Nephron progenitor cell (in vitro differentiated cells): Measurements from ENCODE around the gene ETHE1.

Source experiments
- DNase-seq: peaks from one replicate; pipeline ENCODE4 v3.0.0; 2021
- H3K27ac Mint-ChIP-seq: 2 replicates; pipeline ENCODE4 v1.8.0; 2021; ENCODE audit warnings: mild to moderate bottlenecking, moderate library complexity, mixed read lengths
- H3K27me3 Mint-ChIP-seq: 2 replicates; pipeline ENCODE4 v1.8.0; 2021; ENCODE audit warnings: mild to moderate bottlenecking, low read depth, mixed read lengths; ENCODE audit not compliant: poor library complexity
- H3K36me3 Mint-ChIP-seq: 2 replicates; pipeline ENCODE4 v1.8.0; 2021; ENCODE audit warnings: low read depth, mixed read lengths
- H3K4me1 Mint-ChIP-seq: 2 replicates; pipeline ENCODE4 v1.8.0; 2021; ENCODE audit warnings: mixed read lengths
- H3K4me3 Mint-ChIP-seq: 2 replicates; pipeline ENCODE4 v1.8.0; 2021; ENCODE audit warnings: mild to moderate bottlenecking, moderate library complexity, mixed read lengths
- H3K9me3 Mint-ChIP-seq: 2 replicates; pipeline ENCODE4 v1.8.0; 2021; ENCODE audit warnings: mild to moderate bottlenecking, moderate library complexity, mixed read lengths
- TF ChIP-seq, protein P1 (sequence below): fragments of 200-600 bp; sonication (generic); IDR thresholded peaks from 2 replicates; pipeline ENCODE4 v1.5.0; 2021; ENCODE audit warnings: antibody characterized with exemption

ETHE1 gene

DNA sequence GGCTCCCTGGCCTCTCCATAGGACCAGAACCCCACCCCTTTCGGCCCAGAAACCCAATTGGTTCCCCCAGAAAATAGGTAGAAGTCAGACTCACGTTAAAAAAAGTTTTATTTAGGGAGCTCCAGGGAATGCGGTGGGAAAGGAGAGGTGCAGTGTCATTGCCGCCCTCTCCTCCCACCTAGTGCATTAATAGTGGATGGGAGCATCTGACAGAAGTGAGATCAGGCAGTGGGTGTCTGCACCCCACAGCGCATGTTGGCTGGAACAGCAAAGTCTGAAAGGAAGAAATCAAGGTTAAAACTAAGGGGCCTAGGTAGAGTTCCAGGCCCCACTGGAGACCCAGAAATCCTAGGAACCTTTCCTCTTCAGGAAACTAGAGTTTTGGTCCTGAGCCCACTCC lies 20.4 kb downstream of the ETHE1 start:
- H3K4me3 Mint-ChIP-seq: no peak overlapping the region

DNA sequence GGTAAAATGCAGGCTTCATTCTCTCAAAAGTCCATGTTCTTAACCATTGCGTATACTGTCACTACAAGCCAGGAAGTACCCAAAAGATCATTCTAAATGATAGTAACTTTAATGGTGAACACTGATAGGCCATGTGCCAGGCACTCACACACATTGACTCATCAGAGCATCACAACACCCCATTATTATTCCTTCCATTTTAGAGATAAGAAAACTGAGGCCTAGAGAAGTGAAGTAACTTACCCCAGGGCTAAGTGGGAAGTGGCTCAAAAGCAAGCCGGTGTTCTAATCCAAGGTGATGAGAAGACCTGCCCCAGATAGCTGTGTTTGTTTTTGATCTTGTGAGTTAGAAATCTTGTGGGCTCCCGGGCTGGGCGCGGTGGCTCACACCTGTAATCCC lies 21.1 kb downstream of the ETHE1 start:
- TF ChIP-seq, protein P1, sequence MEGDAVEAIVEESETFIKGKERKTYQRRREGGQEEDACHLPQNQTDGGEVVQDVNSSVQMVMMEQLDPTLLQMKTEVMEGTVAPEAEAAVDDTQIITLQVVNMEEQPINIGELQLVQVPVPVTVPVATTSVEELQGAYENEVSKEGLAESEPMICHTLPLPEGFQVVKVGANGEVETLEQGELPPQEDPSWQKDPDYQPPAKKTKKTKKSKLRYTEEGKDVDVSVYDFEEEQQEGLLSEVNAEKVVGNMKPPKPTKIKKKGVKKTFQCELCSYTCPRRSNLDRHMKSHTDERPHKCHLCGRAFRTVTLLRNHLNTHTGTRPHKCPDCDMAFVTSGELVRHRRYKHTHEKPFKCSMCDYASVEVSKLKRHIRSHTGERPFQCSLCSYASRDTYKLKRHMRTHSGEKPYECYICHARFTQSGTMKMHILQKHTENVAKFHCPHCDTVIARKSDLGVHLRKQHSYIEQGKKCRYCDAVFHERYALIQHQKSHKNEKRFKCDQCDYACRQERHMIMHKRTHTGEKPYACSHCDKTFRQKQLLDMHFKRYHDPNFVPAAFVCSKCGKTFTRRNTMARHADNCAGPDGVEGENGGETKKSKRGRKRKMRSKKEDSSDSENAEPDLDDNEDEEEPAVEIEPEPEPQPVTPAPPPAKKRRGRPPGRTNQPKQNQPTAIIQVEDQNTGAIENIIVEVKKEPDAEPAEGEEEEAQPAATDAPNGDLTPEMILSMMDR: no peak
- DNase-seq: no peak
- peaks cover 30% of the 10 kb centered on the region for H3K4me1 Mint-ChIP-seq
- H3K27me3 Mint-ChIP-seq: peaks cover 47% of the 10 kb centered on the region
- H3K9me3 Mint-ChIP-seq: no peaks in the 10 kb centered on the region
- peaks cover 32% of the 10 kb centered on the region for H3K36me3 Mint-ChIP-seq
- no peak overlapping the region for H3K27ac Mint-ChIP-seq
- no peak overlapping the region for H3K4me3 Mint-ChIP-seq

More for the DNA sequence above, 20.4 kb downstream of the ETHE1 start:
- Mint-ChIP-seq H3K4me1 (peaks cover 28% of the 10 kb centered on the region), H3K9me3 (no peaks in the 10 kb centered on the region), H3K36me3 (peaks cover 37% of the 10 kb centered on the region), H3K27me3 (peaks cover 40% of the 10 kb centered on the region), H3K27ac (no peak overlapping the region)
- no peak for DNase-seq
- TF ChIP-seq, protein P1: no peak

DNA sequence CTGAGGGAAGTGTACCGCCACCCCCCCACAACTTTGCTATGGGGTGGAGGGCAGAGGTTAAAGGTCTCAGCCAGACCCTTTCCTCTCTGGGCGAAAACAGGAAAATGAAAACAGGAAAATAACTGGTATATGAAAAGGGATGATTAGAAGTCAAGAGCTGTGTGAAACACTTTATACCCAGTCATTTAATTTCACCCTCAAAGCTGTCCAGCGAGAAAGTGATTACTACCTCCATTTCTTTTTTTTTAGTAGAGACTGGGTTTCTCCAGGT lies 21.9 kb downstream of the ETHE1 start:
- TF ChIP-seq, protein P1: no peak
- Mint-ChIP-seq H3K36me3 (peaks cover 29% of the 10 kb centered on the region), H3K27me3 (peaks cover 55% of the 10 kb centered on the region), H3K27ac (no peak overlapping the region), H3K4me1 (peaks cover 34% of the 10 kb centered on the region), H3K4me3 (peak overlapping the region; percentile 39), H3K9me3 (no peaks in the 10 kb centered on the region)
- no peak for DNase-seq

DNA sequence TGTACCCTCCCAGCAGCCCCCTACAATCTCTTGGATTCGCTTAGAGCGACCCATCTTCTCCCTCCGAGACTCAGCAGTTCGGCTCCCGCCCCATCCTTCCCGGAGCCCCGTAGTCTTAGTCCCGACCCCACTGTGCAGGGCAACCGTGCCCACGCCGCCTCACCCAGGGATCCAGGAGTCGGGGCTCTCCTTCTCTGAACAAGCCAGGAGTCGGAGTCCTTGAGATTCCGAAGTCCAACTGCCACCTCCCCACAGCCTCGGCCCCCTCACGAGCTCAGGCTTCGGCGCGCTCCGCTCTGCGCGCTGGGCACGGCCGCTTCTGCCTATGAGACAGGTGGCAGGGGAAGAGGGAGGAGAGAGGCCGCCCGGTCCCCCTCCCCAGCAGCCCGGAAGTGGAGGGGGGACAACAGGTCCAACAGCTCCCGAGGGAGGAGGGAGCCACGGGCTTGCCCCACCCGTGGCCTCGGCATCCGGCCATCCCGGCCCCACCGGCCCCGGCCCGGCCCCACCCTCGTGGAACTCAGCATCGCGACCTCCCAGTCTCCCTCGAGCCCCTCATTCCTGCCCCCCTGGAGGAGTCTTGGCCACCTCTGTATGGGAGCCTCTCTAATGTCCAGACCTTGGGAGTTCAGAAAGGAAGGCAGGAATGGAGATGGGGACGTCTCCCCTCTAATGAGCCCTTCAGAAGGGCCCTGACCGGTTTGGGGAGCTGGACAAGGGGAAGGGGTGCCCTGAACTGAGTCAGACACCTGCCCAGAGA lies 22.4 kb downstream of the ETHE1 start, which contains the start of gene PHLDB3:
PHLDB3 (minus strand) TSS at position 321 of the 760 bp plus-strand sequence. CDS start 628 bp downstream, outside the sequence.
- Mint-ChIP-seq H3K36me3 (peaks cover 24% of the 10 kb centered on the region), H3K4me1 (peaks cover 35% of the 10 kb centered on the region), H3K9me3 (no peaks in the 10 kb centered on the region), H3K4me3 (peak within 1 kb of the TSS; percentile 92), H3K27ac (peak within 1 kb of the TSS; percentile 97), H3K27me3 (peaks cover 51% of the 10 kb centered on the region)
- TF ChIP-seq, protein P1: no peak
- peak; percentile 53 for DNase-seq

DNA sequence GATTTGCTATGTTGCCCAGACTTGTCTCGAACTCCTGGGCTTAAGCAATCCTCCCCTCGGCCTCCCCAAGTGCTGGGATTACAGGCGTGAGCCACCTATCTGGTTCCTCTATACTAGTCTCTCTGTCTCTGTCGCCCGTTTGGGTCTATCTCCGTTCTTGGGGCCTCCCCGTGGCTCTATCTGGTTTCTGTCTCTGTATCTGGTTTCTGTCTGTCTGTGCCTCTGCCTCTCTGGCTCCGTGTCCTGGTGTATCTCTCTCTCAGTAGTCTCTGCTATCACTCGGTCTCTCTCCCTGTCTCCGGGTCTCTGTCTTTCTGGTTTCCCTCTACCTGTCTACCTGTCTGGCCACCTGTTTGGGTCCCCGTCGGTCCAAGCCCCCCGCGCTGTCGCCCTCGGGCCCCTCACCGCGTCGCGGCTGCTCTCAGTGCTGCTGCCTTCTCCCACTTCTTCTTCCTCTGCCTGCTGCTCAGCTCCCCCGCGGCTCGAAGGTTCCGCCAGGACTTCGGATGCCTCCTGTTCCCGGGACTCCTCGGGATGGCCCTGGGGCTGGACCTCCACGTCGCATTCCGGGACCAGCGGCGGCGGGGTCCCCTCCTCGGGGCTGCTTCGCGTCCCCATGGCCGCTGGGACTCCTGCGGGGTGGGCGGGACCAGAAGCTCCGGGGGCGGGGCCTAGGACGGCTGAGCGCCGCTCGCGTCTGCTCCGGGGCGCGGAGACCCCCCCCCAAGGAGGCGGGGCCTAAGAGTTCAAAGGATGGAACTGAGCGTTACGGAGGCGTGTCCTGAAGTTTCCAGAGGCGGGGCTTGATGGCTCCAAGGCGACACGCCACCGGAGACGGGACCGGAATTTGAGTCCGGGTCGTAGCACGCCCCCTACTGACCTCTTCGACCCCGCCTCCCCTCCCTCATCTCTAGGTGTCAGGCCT lies 23.2 kb downstream of the ETHE1 start:
- peak; percentile 100 for DNase-seq
- H3K4me3 Mint-ChIP-seq: peak overlapping the region; percentile 92
- H3K9me3 Mint-ChIP-seq: no peaks in the 10 kb centered on the region
- peaks cover 43% of the 10 kb centered on the region for H3K4me1 Mint-ChIP-seq
- peaks cover 27% of the 10 kb centered on the region for H3K36me3 Mint-ChIP-seq
- H3K27me3 Mint-ChIP-seq: peaks cover 50% of the 10 kb centered on the region
- H3K27ac Mint-ChIP-seq: peak overlapping the region; percentile 97
- TF ChIP-seq, protein P1: no peak
